ENCODE data around the gene SRGAP3. TPM values are rescaled to one million over a fixed set of nuclear protein-coding genes. Genes with fewer than 3 reads are reported as not detected.

SRGAP3 gene
- total RNA-seq, 1 donor from 2014 or later: 3.9 TPM

DNA sequence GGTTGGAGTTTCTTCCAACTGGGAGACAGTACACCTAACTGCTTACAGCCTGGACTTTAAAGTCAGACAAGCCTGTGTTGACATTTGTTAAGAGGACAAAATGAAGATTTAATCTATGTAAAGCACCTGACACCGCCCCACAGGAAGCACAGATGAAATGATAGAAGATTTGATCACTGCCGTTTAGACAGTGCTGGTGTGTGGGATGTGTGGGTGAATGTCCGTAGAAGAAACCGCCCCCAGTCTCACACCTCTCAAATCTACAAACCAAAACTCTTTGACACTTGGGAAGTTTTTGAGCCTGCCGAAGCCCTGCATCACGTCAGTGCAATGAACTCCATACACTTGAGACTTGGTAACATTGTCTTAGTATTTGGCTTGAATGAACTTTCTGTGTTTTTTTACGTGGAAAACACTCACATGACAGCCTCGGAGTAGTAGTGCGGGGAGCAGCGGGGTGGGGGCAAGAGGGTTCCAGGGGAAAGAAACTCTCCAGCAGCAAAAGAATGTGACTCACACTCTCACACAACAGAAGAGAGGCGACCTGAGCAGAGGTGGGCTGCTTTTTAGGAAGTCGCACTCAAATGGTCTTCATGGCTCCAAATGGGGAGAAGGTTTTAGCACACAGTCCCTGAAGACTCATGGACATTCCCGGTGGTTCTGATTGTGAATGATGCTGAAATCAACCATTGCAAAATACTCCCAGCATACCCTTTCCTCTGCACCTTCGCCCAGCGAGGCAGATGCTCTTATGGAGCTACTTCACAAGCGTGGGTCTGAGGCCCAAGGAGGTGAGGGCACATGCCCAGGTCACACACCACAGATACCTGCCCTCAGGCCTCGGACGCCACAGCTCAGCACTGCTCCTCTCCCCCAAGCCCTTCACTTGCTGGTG, 79.2 kb downstream of the SRGAP3 start:
- no peak for FAIRE-seq
- Histone ChIP-seq H3K4me2 (ENCODE audit: low read length) (no peak overlapping the region), H2AFZ (ENCODE audit: low read depth, low read length) (no peak overlapping the region), H3K9me3 (ENCODE audit: insufficient read depth, low read depth, low read length) (no peaks in the 10 kb centered on the region), H3K27ac (ENCODE audit: low read depth, low read length) (no peak overlapping the region), H3K27me3 (ENCODE audit: insufficient read depth, low read length) (no peaks in the 10 kb centered on the region), H3K9ac (ENCODE audit: low read length) (no peak overlapping the region), H3K4me1 (ENCODE audit: insufficient read depth, low read length) (peaks cover 1% of the 10 kb centered on the region), H3K36me3 (ENCODE audit: insufficient read depth, low read length) (no peaks in the 10 kb centered on the region), H3K79me2 (ENCODE audit: insufficient read depth, low read length) (no peaks in the 10 kb centered on the region), H3K4me3 (ENCODE audit: insufficient read depth, low read depth, low read length) (no peak overlapping the region), H4K20me1 (ENCODE audit: insufficient read depth, low read length) (no peaks in the 10 kb centered on the region)
- H3K27ac Mint-ChIP-seq (ENCODE audit: unreplicated experiment): no peak overlapping the region
- H3K4me1 Mint-ChIP-seq (ENCODE audit: low read depth, unreplicated experiment): peaks cover 4% of the 10 kb centered on the region
- H3K9me3 Mint-ChIP-seq (ENCODE audit: unreplicated experiment): no peaks in the 10 kb centered on the region
- no peak overlapping the region for H3K4me3 Mint-ChIP-seq (ENCODE audit: unreplicated experiment)
- TF ChIP-seq, protein P1, sequence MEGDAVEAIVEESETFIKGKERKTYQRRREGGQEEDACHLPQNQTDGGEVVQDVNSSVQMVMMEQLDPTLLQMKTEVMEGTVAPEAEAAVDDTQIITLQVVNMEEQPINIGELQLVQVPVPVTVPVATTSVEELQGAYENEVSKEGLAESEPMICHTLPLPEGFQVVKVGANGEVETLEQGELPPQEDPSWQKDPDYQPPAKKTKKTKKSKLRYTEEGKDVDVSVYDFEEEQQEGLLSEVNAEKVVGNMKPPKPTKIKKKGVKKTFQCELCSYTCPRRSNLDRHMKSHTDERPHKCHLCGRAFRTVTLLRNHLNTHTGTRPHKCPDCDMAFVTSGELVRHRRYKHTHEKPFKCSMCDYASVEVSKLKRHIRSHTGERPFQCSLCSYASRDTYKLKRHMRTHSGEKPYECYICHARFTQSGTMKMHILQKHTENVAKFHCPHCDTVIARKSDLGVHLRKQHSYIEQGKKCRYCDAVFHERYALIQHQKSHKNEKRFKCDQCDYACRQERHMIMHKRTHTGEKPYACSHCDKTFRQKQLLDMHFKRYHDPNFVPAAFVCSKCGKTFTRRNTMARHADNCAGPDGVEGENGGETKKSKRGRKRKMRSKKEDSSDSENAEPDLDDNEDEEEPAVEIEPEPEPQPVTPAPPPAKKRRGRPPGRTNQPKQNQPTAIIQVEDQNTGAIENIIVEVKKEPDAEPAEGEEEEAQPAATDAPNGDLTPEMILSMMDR (IDR thresholded peaks at IDR 0.05; ENCODE audit: insufficient read depth, low read depth, low read length): no peak
- no peak for TF ChIP-seq EZH2 (IDR thresholded peaks at IDR 0.05; ENCODE audit: insufficient read depth, low read length)
- H3K27me3 Mint-ChIP-seq (ENCODE audit: low read depth, unreplicated experiment): peaks cover 16% of the 10 kb centered on the region
- DNase-seq (ENCODE audit: low read depth): no peak
- no peaks in the 10 kb centered on the region for H3K36me3 Mint-ChIP-seq (ENCODE audit: low read depth, unreplicated experiment)

DNA sequence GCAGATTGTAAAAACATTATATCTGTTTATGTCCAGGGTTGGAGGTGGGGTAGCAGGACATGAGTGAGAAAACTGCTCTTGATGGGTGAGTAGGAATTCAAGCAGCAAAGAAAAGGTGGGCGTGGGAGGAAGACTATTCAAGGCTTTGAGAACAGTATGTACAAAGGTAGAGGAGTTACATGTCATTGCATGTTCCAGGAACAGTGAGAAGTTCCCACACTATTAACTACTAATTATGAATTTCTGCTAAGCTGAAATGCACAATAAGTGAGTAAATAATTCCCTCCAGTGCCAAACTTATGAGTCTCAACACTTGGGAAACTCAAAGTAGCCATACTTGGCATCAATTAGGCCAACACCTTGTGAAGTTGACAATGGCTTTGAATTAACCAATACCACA, 80.1 kb downstream of the SRGAP3 start:
- no peak overlapping the region for H3K9ac ChIP-seq (ENCODE audit: low read length)
- no peak overlapping the region for H2AFZ ChIP-seq (ENCODE audit: low read depth, low read length)
- Mint-ChIP-seq H3K4me3 (ENCODE audit: unreplicated experiment) (no peak overlapping the region), H3K36me3 (ENCODE audit: low read depth, unreplicated experiment) (no peaks in the 10 kb centered on the region), H3K27me3 (ENCODE audit: low read depth, unreplicated experiment) (peaks cover 13% of the 10 kb centered on the region), H3K9me3 (ENCODE audit: unreplicated experiment) (no peaks in the 10 kb centered on the region), H3K27ac (ENCODE audit: unreplicated experiment) (no peak overlapping the region), H3K4me1 (ENCODE audit: low read depth, unreplicated experiment) (peaks cover 4% of the 10 kb centered on the region)
- no peak for DNase-seq (ENCODE audit: low read depth)
- TF ChIP-seq EZH2 (IDR thresholded peaks at IDR 0.05; ENCODE audit: insufficient read depth, low read length): no peak
- TF ChIP-seq, protein P1 (IDR thresholded peaks at IDR 0.05; ENCODE audit: insufficient read depth, low read depth, low read length): no peak
- no peak overlapping the region for H3K4me3 ChIP-seq (ENCODE audit: insufficient read depth, low read depth, low read length)
- H4K20me1 ChIP-seq (ENCODE audit: insufficient read depth, low read length): no peaks in the 10 kb centered on the region
- no peaks in the 10 kb centered on the region for H3K9me3 ChIP-seq (ENCODE audit: insufficient read depth, low read depth, low read length)
- H3K27me3 ChIP-seq (ENCODE audit: insufficient read depth, low read length): no peaks in the 10 kb centered on the region
- H3K4me1 ChIP-seq (ENCODE audit: insufficient read depth, low read length): no peaks in the 10 kb centered on the region
- no peaks in the 10 kb centered on the region for H3K36me3 ChIP-seq (ENCODE audit: insufficient read depth, low read length)
- FAIRE-seq: no peak
- no peak overlapping the region for H3K4me2 ChIP-seq (ENCODE audit: low read length)
- H3K27ac ChIP-seq (ENCODE audit: low read depth, low read length): no peak overlapping the region
- no peaks in the 10 kb centered on the region for H3K79me2 ChIP-seq (ENCODE audit: insufficient read depth, low read length)

DNA sequence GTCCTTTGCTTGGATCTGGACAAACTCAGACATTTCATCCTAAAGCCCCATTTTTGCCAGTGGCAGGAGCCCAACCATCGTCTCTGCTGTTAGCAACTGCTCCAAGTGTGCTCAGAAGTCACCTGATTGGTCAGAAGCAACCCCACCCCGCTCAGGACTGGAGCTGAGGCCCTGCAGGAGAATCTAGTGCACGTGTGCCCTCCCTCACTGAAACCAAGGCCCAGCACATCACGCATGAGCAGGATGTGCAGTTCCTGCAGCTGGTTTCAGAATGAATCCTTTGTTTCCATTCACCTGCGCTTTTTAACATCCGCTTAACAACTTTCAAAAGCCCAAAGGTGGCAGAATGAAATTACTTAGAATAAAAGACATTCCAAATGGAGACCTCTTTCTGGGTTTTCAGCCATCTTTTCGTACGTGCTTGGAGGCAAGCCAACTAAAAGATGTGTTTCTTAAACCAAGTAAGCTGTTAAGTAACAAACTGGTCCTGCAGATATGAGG, 81.2 kb downstream of the SRGAP3 start:
- Histone ChIP-seq H3K4me3 (ENCODE audit: insufficient read depth, low read depth, low read length) (no peak overlapping the region), H3K36me3 (ENCODE audit: insufficient read depth, low read length) (no peaks in the 10 kb centered on the region), H3K9ac (ENCODE audit: low read length) (no peak overlapping the region), H2AFZ (ENCODE audit: low read depth, low read length) (no peak overlapping the region), H3K27me3 (ENCODE audit: insufficient read depth, low read length) (no peaks in the 10 kb centered on the region), H3K79me2 (ENCODE audit: insufficient read depth, low read length) (no peaks in the 10 kb centered on the region), H3K27ac (ENCODE audit: low read depth, low read length) (no peak overlapping the region), H3K4me1 (ENCODE audit: insufficient read depth, low read length) (no peaks in the 10 kb centered on the region), H4K20me1 (ENCODE audit: insufficient read depth, low read length) (no peaks in the 10 kb centered on the region), H3K4me2 (ENCODE audit: low read length) (no peak overlapping the region), H3K9me3 (ENCODE audit: insufficient read depth, low read depth, low read length) (no peaks in the 10 kb centered on the region)
- Mint-ChIP-seq H3K9me3 (ENCODE audit: unreplicated experiment) (no peaks in the 10 kb centered on the region), H3K27me3 (ENCODE audit: low read depth, unreplicated experiment) (peaks cover 9% of the 10 kb centered on the region), H3K4me3 (ENCODE audit: unreplicated experiment) (no peak overlapping the region), H3K27ac (ENCODE audit: unreplicated experiment) (no peak overlapping the region), H3K36me3 (ENCODE audit: low read depth, unreplicated experiment) (no peaks in the 10 kb centered on the region), H3K4me1 (ENCODE audit: low read depth, unreplicated experiment) (peaks cover 4% of the 10 kb centered on the region)
- DNase-seq (ENCODE audit: low read depth): no peak
- TF ChIP-seq, protein P1 (IDR thresholded peaks at IDR 0.05; ENCODE audit: insufficient read depth, low read depth, low read length): no peak
- FAIRE-seq: no peak
